HG03097 (cell line): ENCODE results near the gene LRRC7.
"Not testable (repeated sequence)": the region's sequence is repeated elsewhere in the genome, so short reads cannot be mapped to it uniquely, and the experiment has no call there.

Experiments
- ATAC-seq: cut with Tn5 transposase; IDR thresholded peaks from one replicate; pipeline ENCODE4 v1.9.1; 2021; ENCODE audit not compliant: unreplicated experiment, low FRiP score

The LRRC7 gene

DNA sequence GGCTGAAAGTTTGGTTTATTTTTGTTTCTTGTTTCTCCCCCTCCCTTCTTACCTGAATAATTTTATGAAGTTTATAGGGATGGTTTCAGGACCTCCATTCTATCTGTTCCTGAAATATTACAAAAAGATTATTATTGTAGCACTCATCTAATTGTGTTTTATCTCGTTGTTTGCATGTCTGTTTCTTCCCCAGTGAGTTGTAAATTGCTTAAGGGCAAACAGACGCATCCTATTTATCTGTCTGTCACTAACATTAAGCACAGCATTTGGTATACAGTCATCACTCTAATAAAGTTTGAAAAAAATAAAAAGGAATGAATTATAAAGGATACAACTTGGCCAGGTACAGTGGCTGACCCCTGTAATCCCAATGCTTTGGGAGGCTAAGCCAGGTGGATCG lies 123.5 kb downstream of the LRRC7 start:
- no peak for ATAC-seq

DNA sequence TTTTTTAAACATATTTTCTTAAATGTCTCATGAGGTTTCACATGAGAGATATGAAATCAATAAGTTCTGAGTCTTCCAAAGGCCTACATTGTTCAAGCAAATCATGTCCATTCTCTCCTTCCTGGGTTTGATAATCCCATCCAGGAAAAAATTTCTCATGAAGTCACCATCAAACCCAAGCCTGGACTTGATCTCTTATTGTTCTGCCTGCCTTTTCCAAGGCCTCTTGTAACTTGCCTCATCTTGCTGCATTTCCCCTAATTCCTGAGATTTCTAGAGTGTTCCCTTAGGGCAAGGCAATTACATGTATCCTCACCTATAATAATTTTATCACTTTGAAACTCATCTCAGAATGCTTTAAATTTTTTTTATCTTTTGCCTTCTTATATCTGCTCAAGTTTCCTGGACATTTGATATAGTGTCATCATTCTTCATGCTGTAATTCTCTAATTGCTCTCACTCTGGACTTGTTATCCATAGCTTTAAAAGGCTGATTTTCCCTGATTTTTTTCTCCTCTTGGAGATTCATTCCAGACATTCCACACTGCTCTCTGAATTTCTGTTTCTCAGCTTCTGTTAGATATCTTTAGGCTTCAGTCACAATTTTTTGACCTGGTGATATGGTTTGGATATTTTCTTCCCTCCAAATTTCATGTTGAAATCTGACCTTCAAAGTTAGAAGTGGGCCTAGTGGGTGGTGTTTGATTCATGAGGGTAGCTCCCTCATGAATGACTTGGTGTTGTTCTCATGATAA lies 126.4 kb downstream of the LRRC7 start:
- ATAC-seq: no peak

GRCh38 chr1:69697340-69697739 lies 129.6 kb downstream of the LRRC7 start:
- ATAC-seq: no peak

DNA sequence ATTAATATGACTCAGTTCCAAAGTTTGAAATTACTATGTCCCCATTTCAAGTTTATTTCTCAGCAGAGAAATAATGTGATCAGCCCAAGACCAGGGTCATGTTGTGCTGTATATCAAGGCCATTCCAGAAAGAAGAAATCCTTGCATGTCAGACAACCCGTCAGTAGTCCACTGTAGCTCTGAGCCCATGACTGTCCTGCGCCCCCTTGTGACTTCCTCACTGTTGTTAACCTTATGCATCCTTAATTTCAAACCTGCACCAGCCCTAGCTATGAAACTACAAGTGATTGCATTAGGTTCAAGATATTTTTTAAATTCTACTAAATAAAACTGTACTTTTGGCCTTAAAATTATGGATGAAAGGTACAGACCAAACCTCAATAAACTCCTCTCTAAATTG lies 133.0 kb downstream of the LRRC7 start:
- ATAC-seq: no peak

GRCh38 chr1:69702085-69702484 lies 134.4 kb downstream of the LRRC7 start:
- no peak for ATAC-seq

DNA sequence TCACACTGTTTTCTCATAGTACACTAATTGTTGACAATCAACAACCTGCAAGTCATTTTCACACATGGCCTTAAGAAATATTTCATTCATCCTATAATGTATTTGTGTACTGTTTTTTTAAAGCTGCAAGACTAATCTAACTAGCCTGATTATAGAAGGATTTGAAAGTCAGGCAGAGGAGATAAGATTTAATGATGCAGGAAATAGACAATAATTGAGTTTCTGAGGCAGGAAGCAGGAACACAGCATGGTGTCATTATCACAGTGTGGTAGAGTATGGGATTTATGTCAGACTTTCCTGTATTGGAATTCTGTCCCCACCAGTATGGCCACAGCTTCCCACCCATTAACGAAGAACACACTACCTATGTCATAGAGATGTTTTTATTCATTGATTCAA lies 138.8 kb downstream of the LRRC7 start:
- ATAC-seq: no peak

GRCh38 chr1:69707103-69707502 lies 139.4 kb downstream of the LRRC7 start:
- no peak for ATAC-seq

GRCh38 chr1:69710484-69711189 lies 142.9 kb downstream of the LRRC7 start:
- no peak for ATAC-seq

GRCh38 chr1:69711190-69711930 lies 143.6 kb downstream of the LRRC7 start:
- ATAC-seq: no peak

DNA sequence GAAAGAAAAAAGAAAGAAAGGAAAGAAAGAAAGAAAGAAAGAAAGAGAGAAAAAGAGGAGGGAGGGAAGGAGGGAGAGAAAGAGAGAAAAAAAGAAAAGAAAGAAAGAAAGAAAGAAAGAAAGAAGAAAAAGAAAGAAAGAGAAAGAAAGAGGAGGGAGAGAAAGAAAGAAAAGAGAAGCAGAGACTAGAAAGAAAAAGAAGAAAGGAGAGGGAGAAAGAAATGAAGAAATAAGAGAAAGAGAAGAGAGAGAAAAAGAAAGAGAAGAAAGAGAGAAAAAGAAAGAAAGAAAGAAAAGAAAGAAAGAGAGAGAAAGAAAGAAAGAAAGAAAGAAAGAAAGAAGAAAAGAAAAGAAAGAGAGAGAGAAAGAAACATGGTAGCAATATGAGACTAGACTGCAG lies 150.1 kb downstream of the LRRC7 start:
- ATAC-seq: not testable (repeated sequence)

DNA sequence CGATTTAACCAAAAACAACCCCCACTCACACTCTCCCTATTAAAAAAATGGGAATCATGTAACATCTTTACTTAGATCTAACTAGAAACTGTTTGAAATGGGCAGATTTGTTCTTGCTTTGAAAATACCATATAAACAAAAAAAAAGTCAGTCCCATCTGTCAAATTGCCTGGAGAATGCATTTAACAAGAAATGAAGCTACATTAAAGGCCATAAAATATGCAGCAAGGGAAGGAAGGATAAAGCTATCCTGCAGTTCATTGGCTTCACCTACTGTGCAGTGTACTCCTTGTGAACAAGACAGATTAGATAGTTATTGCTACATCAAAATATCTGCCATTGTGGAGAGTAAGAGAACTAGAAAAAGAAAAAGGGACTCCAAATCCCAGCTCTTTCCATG lies 160.5 kb downstream of the LRRC7 start:
- no peak for ATAC-seq

DNA sequence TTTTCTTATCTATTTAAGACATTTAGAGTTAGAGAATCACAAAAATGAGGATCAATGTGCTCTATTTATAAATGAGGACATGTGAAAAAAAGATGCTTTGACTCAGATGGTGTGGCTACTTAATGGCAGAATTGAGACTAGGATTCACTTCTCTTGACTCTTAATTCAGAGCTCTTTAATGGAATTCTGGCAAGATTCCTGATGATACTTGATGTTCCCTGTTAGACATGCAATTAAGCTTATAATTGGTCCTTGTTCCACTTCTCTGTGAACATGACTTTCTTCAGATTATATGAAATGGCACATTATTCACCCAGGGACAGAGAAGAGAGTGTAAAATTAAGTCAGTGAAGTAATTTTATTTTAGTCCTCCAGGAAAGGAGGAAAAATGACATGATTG lies 165.3 kb downstream of the LRRC7 start:
- ATAC-seq: no peak

DNA sequence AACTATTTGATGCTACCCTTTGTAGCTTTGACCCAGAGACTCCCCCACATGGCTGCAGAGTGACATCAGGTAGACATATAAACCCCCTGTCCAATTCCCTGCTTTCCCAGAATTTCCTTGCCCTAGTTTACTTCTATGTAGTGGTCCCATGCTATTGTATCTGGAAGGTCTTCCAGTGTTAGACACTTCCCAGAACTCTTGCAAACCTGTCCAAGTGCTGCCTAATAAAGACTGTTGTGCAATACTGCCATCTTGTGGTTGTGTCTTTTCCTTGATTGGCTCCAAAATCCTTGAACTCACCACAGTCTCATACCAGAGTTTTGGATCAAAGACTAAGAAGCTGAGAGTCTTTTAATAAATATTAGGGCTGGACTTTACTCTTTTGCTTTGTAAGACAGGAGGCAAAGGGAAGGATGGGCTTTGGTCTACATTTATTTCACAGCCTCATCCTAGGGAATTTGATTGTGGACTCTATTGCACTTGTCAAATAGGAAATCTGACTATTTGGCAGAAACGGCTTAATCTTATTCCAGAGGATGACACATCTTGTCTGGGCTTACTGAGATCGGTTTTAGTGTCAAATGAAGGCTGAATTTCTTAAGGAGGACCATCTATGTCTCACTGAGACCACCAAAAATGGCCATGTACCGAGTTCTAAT lies 169.9 kb downstream of the LRRC7 start:
- ATAC-seq: no peak

DNA sequence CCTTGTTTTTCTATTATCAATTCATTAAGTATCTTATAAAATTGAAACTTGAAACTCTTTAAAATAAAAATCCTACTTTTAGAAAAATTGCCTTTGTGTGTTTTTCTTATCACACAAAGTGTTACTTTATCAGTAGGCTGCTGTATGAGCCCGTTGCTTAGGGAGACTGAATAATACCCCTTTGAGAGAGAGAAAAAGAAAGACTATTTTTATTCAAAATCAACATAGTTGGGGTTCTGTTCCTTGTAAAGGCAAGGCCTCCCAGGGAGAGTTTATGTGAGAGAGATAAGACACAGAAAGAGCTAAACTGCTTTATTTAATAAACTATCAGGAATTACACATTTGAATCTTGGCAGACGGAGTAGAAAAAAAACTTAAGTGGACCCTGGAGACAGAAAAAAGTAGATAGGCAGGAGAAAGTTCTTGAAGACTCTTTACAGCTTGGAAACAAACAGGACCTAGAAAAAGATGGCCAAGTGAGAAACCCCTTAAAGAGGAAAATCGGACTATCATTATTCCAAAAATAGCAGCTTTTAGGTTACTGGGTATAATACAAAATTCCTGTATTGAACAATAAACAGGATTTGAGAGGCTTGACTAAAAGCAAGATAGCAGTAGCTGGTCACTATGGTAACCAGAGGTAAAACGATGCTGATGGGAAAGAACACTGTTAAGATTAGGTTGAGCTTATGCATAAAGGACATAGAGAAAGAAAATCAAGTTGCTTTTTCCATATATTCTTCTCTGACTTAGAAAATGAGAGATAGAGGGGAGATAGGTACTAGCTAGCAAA lies 170.9 kb downstream of the LRRC7 start:
- ATAC-seq: no peak

DNA sequence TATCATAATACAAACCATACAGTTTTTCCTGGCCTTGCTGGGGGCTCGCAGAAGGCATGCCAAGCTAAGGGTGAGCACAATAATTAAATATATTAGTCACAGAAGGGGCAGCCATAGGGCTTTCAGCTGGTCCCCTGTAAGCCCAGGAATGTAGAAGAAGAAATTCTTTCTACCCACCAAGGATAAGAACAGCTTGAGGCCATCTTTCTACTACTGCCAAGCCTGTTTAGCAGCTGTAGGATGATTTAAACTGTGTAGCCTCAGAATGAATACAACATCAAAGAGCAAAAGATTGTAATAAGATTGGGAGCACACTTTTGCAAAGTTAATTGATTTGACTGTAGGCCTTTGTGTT lies 171.5 kb downstream of the LRRC7 start:
- ATAC-seq: no peak

- no peak for ATAC-seq
These were observed 175.4 kb downstream of the LRRC7 start for GRCh38 chr1:69743146-69743545.

GRCh38 chr1:69744381-69744780 lies 176.7 kb downstream of the LRRC7 start:
- ATAC-seq: no peak

DNA sequence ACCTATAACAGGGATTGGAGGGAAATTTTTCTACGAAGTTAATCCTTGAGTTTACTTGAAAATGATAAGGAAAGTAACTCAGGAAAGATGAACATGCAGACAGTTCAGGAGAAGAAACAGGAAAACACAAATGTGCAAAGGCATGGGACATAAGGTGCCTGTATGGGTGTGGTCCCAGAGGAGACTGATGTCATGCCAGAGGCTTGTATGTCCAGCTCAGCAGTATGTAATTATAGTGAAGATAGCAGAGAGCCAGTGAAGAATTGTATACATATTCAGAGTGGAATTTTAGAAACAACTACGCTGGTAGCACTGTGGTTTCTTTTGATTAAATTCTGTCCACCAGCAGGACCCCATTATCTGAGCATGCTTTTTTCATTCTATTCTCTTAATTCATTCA lies 179.5 kb downstream of the LRRC7 start:
- ATAC-seq: no peak

- no peak for ATAC-seq
These were observed 182.9 kb downstream of the LRRC7 start for GRCh38 chr1:69750638-69751037.

DNA sequence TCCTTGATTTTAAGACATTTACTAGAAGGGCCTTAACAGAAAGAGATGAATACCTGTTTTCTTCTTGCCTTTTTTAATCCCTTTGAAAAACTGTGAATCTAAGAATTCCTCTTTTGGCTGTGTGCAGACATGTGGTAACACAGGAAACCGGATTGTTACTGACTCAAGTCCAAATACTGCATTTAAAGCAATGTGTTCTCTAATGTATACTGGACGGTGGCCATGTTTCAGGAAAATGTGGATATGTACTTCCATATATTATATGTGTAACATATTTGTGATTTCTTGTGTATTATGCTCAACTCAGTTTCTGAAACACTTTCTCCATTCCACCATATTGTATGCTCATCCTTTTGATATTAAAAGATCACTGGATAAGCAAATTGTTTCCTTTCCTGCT lies 185.1 kb downstream of the LRRC7 start:
- no peak for ATAC-seq
